ENCODE data around the gene PSMD7. TPM values are rescaled to one million over a fixed set of nuclear protein-coding genes. Genes with fewer than 3 reads are reported as not detected.

PSMD7 gene
- total RNA-seq, 1 donor, result 76.9 TPM

GRCh38 chr16:74291176-74291575, 5.4 kb upstream of the PSMD7 start:
- no peak overlapping the region for H3K4me3 ChIP-seq (ENCODE audit: low read depth, low read length)
- no peak for TF ChIP-seq CTCF (IDR thresholded peaks at IDR 0.05; ENCODE audit: insufficient read depth, low read depth, low read length)
- no peak for DNase-seq (ENCODE audit: low read depth)

GRCh38 chr16:74291577-74292208, 4.9 kb upstream of the PSMD7 start:
- TF ChIP-seq CTCF (IDR thresholded peaks at IDR 0.05; ENCODE audit: insufficient read depth, low read depth, low read length), result no peak
- H3K4me3 ChIP-seq (ENCODE audit: low read depth, low read length), result no peak overlapping the region
- DNase-seq (ENCODE audit: low read depth), result no peak

DNA sequence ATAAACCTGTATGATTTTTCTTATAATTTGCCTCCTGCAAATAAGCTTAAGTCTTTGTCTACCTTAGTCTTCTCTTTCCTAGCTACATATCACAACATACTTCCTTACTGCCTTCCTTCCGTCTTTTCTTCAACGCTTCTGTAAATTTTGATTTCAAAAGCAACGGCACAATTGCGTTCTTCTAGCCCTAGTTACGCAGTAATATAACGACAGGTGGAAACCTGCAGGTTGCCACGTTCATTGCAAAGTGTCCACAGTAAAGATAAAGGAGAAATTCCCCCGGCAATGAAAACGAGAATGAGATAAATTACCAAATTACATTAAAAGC, 546 bp upstream of the PSMD7 start:
- TF ChIP-seq CTCF (IDR thresholded peaks at IDR 0.05; ENCODE audit: insufficient read depth, low read depth, low read length), result no peak
- H3K4me3 ChIP-seq (ENCODE audit: low read depth, low read length), result peak overlapping the region; percentile 79
- DNase-seq (ENCODE audit: low read depth), result no peak

DNA sequence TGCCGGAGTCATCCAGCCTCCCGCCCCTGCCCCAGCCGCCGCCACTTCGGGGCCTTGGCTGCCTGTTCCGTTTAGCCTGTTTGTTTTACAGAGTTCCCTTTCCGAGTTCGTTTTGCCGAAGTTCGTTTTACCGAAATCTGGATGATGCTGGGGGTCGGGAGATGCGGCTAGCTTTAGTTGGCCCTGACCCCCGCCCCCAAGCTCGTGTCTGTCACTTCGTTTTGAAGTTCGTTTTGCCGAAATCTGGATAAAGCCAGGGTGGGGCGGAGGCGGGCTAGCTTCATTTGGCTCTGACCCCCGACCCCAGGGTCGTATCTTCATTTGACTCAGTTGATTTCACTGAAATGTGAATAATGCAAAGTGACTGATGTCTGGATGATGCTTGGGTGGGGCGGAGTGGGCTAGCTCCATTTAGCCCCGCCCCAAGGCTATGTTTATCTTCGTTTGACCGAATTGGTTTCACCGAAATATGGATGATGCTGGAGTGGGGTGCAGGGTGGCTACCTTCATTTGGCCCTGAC, 591 bp downstream of the PSMD7 start:
- TF ChIP-seq CTCF (IDR thresholded peaks at IDR 0.05; ENCODE audit: insufficient read depth, low read depth, low read length), result no peak
- DNase-seq (ENCODE audit: low read depth), result peak; percentile 36
- H3K4me3 ChIP-seq (ENCODE audit: low read depth, low read length), result peak overlapping the region; percentile 79

DNA sequence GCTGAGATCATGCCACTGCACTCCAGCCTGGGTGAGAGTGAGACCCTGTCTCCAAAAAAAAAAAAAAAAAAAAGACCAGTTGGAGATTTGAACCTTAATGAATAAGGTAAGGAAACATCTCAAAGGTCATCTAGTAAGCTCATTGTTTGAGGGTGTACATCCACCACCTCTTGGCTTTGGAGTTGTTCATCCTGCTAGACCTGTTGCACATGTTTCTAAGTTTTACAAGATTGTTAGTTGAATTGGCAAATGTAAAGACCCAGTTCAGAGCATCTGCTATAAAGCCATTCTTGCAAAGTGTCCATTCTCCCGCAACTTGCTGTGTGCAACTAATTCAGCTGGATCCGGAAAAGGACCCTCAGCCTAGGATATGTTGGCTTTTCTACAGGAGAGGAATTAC, 1.5 kb downstream of the PSMD7 start:
- no peak for TF ChIP-seq CTCF (IDR thresholded peaks at IDR 0.05; ENCODE audit: insufficient read depth, low read depth, low read length)
- peak overlapping the region; percentile 79 for H3K4me3 ChIP-seq (ENCODE audit: low read depth, low read length)

GRCh38 chr16:74302341-74302740, 5.7 kb downstream of the PSMD7 start:
- no peak for DNase-seq (ENCODE audit: low read depth)
- no peak overlapping the region for H3K4me3 ChIP-seq (ENCODE audit: low read depth, low read length)
- no peak for TF ChIP-seq CTCF (IDR thresholded peaks at IDR 0.05; ENCODE audit: insufficient read depth, low read depth, low read length)

More for the DNA sequence above, 1.5 kb downstream of the PSMD7 start:
- DNase-seq (ENCODE audit: low read depth), result no peak

Data from fibroblast of villous mesenchyme (primary cell).